ENCODE measurements around the gene KANSL1.

DNA sequence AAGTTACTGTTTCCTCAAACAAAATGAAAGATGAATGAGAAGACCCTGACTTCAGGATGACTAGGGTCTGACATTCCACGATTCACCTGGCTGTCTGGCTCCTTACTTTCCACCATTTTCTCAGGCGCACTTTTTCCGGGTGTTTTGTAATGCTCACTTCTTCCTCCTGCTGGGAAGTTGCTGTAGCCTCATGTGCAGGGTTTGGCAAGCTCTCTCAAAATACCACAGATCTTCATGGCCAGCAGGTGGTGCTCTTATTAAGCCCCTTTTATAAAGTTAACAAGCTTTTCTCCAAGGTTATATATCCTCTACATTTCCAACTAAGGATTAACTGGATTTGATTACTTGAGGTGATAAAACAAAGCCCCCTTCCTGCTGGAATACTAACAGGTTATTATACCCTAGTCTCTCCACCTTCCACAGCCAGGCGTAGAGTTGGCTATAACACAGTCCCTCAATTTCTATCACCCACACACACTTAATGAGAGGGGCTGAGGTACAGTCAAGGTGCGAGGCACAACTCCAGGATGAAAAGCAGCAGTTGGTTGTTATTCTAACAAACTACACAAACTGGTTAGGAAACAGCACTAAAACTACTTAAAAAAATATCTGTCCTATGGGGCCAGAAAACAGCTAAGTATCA, 148.8 kb downstream of the KANSL1 start:
- TF ChIP-seq, protein P1, sequence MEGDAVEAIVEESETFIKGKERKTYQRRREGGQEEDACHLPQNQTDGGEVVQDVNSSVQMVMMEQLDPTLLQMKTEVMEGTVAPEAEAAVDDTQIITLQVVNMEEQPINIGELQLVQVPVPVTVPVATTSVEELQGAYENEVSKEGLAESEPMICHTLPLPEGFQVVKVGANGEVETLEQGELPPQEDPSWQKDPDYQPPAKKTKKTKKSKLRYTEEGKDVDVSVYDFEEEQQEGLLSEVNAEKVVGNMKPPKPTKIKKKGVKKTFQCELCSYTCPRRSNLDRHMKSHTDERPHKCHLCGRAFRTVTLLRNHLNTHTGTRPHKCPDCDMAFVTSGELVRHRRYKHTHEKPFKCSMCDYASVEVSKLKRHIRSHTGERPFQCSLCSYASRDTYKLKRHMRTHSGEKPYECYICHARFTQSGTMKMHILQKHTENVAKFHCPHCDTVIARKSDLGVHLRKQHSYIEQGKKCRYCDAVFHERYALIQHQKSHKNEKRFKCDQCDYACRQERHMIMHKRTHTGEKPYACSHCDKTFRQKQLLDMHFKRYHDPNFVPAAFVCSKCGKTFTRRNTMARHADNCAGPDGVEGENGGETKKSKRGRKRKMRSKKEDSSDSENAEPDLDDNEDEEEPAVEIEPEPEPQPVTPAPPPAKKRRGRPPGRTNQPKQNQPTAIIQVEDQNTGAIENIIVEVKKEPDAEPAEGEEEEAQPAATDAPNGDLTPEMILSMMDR (IDR thresholded peaks at IDR 0.05): peak; percentile 82
- TF ChIP-seq EZH2 (IDR thresholded peaks at IDR 0.05) (no peak), EZH2phosphoT487 (IDR thresholded peaks at IDR 0.05) (no peak)
